C4-2B (cell line): ENCODE measurements around the gene SNTG2.

ENCODE experiments used
- ZFX ChIP-seq: fragments of 450-650 bp; IDR thresholded peaks from 2 replicates; pipeline ENCODE4 v1.6.1; 2017
- TF ChIP-seq, protein P1 (sequence below): fragments of 450-650 bp; conservative IDR thresholded peaks from 2 replicates; pipeline ENCODE4 v1.5.1; 2017; ENCODE audit warnings: mild to moderate bottlenecking

DNA sequence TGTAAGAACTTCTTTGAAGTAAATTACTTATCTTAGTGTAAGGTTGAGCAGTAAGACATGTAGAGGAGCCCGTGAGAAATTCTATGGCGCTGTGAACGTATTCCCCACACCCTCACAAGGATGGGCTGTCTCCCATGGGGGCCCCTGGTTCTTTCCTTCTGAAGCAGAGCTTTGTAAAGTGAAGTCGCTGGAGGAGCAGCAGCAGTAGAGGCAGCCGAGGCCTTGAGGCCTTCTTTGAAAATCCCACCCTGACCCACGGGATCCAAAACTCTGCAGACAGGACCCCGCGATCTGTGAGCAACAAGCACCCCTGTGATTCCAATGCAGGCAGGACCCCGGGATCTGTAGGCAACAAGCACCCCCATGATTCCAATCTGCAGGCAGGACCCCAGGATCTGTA, 23.8 kb upstream of the SNTG2 start:
- TF ChIP-seq, protein P1, sequence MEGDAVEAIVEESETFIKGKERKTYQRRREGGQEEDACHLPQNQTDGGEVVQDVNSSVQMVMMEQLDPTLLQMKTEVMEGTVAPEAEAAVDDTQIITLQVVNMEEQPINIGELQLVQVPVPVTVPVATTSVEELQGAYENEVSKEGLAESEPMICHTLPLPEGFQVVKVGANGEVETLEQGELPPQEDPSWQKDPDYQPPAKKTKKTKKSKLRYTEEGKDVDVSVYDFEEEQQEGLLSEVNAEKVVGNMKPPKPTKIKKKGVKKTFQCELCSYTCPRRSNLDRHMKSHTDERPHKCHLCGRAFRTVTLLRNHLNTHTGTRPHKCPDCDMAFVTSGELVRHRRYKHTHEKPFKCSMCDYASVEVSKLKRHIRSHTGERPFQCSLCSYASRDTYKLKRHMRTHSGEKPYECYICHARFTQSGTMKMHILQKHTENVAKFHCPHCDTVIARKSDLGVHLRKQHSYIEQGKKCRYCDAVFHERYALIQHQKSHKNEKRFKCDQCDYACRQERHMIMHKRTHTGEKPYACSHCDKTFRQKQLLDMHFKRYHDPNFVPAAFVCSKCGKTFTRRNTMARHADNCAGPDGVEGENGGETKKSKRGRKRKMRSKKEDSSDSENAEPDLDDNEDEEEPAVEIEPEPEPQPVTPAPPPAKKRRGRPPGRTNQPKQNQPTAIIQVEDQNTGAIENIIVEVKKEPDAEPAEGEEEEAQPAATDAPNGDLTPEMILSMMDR: no peak
- TF ChIP-seq ZFX: no peak
